ENCODE data around the gene PARD3.

- TF ChIP-seq, protein P1, sequence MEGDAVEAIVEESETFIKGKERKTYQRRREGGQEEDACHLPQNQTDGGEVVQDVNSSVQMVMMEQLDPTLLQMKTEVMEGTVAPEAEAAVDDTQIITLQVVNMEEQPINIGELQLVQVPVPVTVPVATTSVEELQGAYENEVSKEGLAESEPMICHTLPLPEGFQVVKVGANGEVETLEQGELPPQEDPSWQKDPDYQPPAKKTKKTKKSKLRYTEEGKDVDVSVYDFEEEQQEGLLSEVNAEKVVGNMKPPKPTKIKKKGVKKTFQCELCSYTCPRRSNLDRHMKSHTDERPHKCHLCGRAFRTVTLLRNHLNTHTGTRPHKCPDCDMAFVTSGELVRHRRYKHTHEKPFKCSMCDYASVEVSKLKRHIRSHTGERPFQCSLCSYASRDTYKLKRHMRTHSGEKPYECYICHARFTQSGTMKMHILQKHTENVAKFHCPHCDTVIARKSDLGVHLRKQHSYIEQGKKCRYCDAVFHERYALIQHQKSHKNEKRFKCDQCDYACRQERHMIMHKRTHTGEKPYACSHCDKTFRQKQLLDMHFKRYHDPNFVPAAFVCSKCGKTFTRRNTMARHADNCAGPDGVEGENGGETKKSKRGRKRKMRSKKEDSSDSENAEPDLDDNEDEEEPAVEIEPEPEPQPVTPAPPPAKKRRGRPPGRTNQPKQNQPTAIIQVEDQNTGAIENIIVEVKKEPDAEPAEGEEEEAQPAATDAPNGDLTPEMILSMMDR (IDR thresholded peaks at IDR 0.05; ENCODE audit: poor library complexity, severe bottlenecking), result no peak
- TF ChIP-seq POLR2AphosphoS5 (IDR thresholded peaks at IDR 0.05) (no peak), SMC3 (conservative IDR thresholded peaks at IDR 0.05; ENCODE audit: poor library complexity) (no peak)
Observed at GRCh38 chr10:34661580-34661979, 153.5 kb downstream of the PARD3 start.
